GM23338 (cell line): ENCODE measurements around the gene TTBK2. TPM values are rescaled to one million over a fixed set of nuclear protein-coding genes. Genes with fewer than 3 reads are reported as not detected.

Experiments
- ATAC-seq: fragments of 200-7000 bp; cut with Tn5 transposase; 3 replicates; pipeline ENCODE4 v1.9.1; 2020
- DNase-seq: peaks from one replicate; pipeline ENCODE4 v3.0.0-alpha.2; 2015; ENCODE audit warnings: low spot score
- H2AFZ ChIP-seq: fragments of 200-600 bp; sonication (generic); 2 replicates; pipeline ENCODE4 v1.8.0; 2016; ENCODE audit warnings: antibody characterized with exemption, mild to moderate bottlenecking, moderate library complexity
- H3F3A ChIP-seq: fragments of 200-600 bp; sonication (generic); replicated peaks from 2 replicates; pipeline ENCODE4 v1.8.0; 2017; ENCODE audit warnings: antibody characterized with exemption, mixed run types, low read depth
- H3K27ac ChIP-seq: fragments of 200-600 bp; sonication (generic); 2 replicates; pipeline ENCODE4 v1.6.1; 2016; ENCODE audit warnings: low read depth
- H3K27me3 ChIP-seq: fragments of 200-600 bp; sonication (generic); 2 replicates; pipeline ENCODE4 v1.8.0; 2016; ENCODE audit warnings: mild to moderate bottlenecking, mixed run types, moderate library complexity; ENCODE audit not compliant: insufficient read depth
- H3K36me3 ChIP-seq: fragments of 200-600 bp; sonication (generic); 2 replicates; pipeline ENCODE4 v1.8.0; 2016; ENCODE audit warnings: mild to moderate bottlenecking; ENCODE audit not compliant: insufficient read depth
- H3K4me1 ChIP-seq: fragments of 200-600 bp; sonication (generic); 2 replicates; pipeline ENCODE4 v1.8.0; 2016; ENCODE audit warnings: mild to moderate bottlenecking, moderate library complexity; ENCODE audit not compliant: insufficient read depth
- H3K4me2 ChIP-seq: fragments of 200-600 bp; sonication (generic); 2 replicates; pipeline ENCODE4 v1.7.1; 2017; ENCODE audit warnings: mixed run types
- H3K4me3 ChIP-seq: fragments of 200-600 bp; sonication (generic); 2 replicates; pipeline ENCODE4 v1.6.1; 2016; ENCODE audit warnings: mixed run types
- H3K79me2 ChIP-seq: fragments of 200-600 bp; sonication (generic); replicated peaks from 2 replicates; pipeline ENCODE4 v1.8.0; 2017; ENCODE audit warnings: mild to moderate bottlenecking; ENCODE audit not compliant: insufficient read depth
- H3K9me2 ChIP-seq: fragments of 200-600 bp; sonication (generic); 2 replicates; pipeline ENCODE4 v1.8.0; 2017; ENCODE audit not compliant: insufficient read depth
- H4K20me1 ChIP-seq: fragments of 200-600 bp; sonication (generic); replicated peaks from 2 replicates; pipeline ENCODE4 v1.8.0; 2017; ENCODE audit warnings: mild to moderate bottlenecking; ENCODE audit not compliant: insufficient read depth
- H3K27ac Mint-ChIP-seq: 2 replicates; pipeline ENCODE4 v1.8.0; 2020; ENCODE audit warnings: inconsistent platforms, mild to moderate bottlenecking, moderate library complexity, mixed read lengths
- H3K27me3 Mint-ChIP-seq: 3 replicates; pipeline ENCODE4 v1.8.0; 2022; ENCODE audit warnings: low read depth, mild to moderate bottlenecking, moderate library complexity, mixed read lengths, inconsistent platforms; ENCODE audit not compliant: insufficient read depth, poor library complexity
- H3K36me3 Mint-ChIP-seq: 3 replicates; pipeline ENCODE4 v1.8.0; 2021; ENCODE audit warnings: low read depth, mild to moderate bottlenecking, inconsistent platforms, moderate library complexity, mixed read lengths
- H3K4me1 Mint-ChIP-seq: 3 replicates; pipeline ENCODE4 v1.8.0; 2020; ENCODE audit warnings: mild to moderate bottlenecking, inconsistent platforms, mixed read lengths
- H3K4me3 Mint-ChIP-seq: 3 replicates; pipeline ENCODE4 v1.8.0; 2021; ENCODE audit warnings: moderate library complexity, mild to moderate bottlenecking, inconsistent platforms, mixed read lengths
- H3K9me3 Mint-ChIP-seq: 3 replicates; pipeline ENCODE4 v1.8.0; 2020; ENCODE audit warnings: moderate library complexity, mild to moderate bottlenecking, inconsistent platforms, mixed read lengths
- EZH2 ChIP-seq: fragments of 200-600 bp; sonication (generic); IDR thresholded peaks from one replicate; pipeline ENCODE4 v1.8.0; 2017; ENCODE audit warnings: antibody characterized with exemption, mild to moderate bottlenecking, low read depth; ENCODE audit not compliant: unreplicated experiment
- EZH2phosphoT487 ChIP-seq: fragments of 200-600 bp; sonication (generic); IDR thresholded peaks from one replicate; pipeline ENCODE4 v1.8.1; 2018; ENCODE audit warnings: antibody characterized with exemption; ENCODE audit not compliant: unreplicated experiment
- JUNB ChIP-seq: IDR thresholded peaks from one replicate; pipeline ENCODE4 v1.6.1; 2016; ENCODE audit warnings: antibody characterized with exemption; ENCODE audit not compliant: unreplicated experiment
- POLR2AphosphoS5 ChIP-seq: IDR thresholded peaks from 2 replicates; pipeline ENCODE4 v1.6.1; 2016; ENCODE audit warnings: antibody characterized with exemption, low read depth
- polyA plus RNA-seq: library from polyadenylated mRNA; unstranded; fragments of >200 nt; fragmentation: Nextera tagmentation; extraction: Ambion mirVana; gene quantifications from 2 replicates; pipeline ENCODE4 v1.2.1, GENCODE V29; 2016
- total RNA-seq: library from RNA; depleted of rRNA; stranded (reverse); fragments of >200 nt; shearing (Covaris generic); gene quantifications from 2 replicates; pipeline ENCODE4 v1.2.3, GENCODE V29; 2014
- TF ChIP-seq, protein P1 (sequence below): IDR thresholded peaks from one replicate; pipeline ENCODE4 v1.6.1; 2018; ENCODE audit warnings: antibody characterized with exemption; ENCODE audit not compliant: unreplicated experiment
- TF ChIP-seq, protein P2 (sequence below), 2 experiments: fragments of 200-600 bp in 1 of 2; sonication (generic) in 1 of 2; conservative IDR thresholded peaks; 2 replicates each; pipeline versions ENCODE4 v1.5.1 to v1.6.1; 2016 to 2017; ENCODE audit warnings: antibody characterized with exemption in 2 of 2, low read depth in 2 of 2, mild to moderate bottlenecking in 2 of 2, moderate library complexity in 1 of 2
- TF ChIP-seq, protein P3 (sequence below): IDR thresholded peaks from 2 replicates; pipeline ENCODE4 v1.6.1; 2016; ENCODE audit warnings: antibody characterized with exemption
- TF ChIP-seq, protein P4 (sequence below): fragments of 250-450 bp; sonication (Bioruptor Pico); IDR thresholded peaks from 2 replicates; pipeline ENCODE4 v1.5.0; 2020; ENCODE audit warnings: mild to moderate bottlenecking, moderate library complexity

Gene TTBK2
- total and polyA plus RNA-seq, 2 experiments from 2014 or later = 5.8 to 15.9 TPM

DNA sequence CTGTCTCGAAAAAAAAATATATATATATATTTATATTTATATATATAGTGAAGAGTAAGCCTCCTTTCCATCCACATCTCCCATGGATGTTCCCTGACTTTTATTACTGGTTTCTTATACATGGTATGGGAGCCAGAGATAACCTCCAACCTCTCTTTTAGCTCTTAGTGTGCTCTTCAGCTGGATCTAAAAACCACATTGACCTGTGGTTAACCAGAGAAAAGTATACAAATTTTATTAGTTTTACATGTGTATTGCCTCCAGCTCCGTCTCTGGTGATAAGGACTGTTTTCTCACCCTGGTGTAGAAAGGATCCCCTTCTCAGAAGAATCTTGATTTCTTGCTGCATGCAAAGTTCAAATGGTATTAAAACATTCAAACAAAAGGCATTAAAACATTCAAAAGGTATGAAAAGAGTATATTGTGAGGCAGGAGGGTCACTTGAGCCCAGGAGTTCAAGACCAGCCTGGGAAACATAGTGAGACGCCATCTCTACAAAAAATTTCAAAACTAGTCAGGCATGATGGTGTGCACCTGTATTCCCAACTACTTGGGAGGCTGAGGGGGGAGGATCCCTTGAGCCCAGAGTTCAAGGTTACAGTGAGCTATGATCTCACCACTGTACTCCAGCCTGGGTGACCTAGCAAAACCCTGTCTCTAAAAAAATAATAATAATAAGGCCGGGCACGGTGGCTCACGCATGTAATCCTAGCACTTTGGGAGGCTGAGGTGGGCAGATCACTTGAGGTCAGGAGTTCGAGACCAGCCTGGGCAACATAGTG, 13.5 kb upstream of the TTBK2 start (continued):
- TF ChIP-seq, protein P1, sequence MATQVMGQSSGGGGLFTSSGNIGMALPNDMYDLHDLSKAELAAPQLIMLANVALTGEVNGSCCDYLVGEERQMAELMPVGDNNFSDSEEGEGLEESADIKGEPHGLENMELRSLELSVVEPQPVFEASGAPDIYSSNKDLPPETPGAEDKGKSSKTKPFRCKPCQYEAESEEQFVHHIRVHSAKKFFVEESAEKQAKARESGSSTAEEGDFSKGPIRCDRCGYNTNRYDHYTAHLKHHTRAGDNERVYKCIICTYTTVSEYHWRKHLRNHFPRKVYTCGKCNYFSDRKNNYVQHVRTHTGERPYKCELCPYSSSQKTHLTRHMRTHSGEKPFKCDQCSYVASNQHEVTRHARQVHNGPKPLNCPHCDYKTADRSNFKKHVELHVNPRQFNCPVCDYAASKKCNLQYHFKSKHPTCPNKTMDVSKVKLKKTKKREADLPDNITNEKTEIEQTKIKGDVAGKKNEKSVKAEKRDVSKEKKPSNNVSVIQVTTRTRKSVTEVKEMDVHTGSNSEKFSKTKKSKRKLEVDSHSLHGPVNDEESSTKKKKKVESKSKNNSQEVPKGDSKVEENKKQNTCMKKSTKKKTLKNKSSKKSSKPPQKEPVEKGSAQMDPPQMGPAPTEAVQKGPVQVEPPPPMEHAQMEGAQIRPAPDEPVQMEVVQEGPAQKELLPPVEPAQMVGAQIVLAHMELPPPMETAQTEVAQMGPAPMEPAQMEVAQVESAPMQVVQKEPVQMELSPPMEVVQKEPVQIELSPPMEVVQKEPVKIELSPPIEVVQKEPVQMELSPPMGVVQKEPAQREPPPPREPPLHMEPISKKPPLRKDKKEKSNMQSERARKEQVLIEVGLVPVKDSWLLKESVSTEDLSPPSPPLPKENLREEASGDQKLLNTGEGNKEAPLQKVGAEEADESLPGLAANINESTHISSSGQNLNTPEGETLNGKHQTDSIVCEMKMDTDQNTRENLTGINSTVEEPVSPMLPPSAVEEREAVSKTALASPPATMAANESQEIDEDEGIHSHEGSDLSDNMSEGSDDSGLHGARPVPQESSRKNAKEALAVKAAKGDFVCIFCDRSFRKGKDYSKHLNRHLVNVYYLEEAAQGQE = no peak
- TF ChIP-seq EZH2phosphoT487 = no peak
- TF ChIP-seq, protein P2, sequence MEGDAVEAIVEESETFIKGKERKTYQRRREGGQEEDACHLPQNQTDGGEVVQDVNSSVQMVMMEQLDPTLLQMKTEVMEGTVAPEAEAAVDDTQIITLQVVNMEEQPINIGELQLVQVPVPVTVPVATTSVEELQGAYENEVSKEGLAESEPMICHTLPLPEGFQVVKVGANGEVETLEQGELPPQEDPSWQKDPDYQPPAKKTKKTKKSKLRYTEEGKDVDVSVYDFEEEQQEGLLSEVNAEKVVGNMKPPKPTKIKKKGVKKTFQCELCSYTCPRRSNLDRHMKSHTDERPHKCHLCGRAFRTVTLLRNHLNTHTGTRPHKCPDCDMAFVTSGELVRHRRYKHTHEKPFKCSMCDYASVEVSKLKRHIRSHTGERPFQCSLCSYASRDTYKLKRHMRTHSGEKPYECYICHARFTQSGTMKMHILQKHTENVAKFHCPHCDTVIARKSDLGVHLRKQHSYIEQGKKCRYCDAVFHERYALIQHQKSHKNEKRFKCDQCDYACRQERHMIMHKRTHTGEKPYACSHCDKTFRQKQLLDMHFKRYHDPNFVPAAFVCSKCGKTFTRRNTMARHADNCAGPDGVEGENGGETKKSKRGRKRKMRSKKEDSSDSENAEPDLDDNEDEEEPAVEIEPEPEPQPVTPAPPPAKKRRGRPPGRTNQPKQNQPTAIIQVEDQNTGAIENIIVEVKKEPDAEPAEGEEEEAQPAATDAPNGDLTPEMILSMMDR (conservative IDR thresholded peaks at IDR 0.05; ENCODE audit: low read depth in 2 of 2) = no peak
- TF ChIP-seq, protein P3, sequence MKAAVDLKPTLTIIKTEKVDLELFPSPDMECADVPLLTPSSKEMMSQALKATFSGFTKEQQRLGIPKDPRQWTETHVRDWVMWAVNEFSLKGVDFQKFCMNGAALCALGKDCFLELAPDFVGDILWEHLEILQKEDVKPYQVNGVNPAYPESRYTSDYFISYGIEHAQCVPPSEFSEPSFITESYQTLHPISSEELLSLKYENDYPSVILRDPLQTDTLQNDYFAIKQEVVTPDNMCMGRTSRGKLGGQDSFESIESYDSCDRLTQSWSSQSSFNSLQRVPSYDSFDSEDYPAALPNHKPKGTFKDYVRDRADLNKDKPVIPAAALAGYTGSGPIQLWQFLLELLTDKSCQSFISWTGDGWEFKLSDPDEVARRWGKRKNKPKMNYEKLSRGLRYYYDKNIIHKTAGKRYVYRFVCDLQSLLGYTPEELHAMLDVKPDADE = no peak

DNA sequence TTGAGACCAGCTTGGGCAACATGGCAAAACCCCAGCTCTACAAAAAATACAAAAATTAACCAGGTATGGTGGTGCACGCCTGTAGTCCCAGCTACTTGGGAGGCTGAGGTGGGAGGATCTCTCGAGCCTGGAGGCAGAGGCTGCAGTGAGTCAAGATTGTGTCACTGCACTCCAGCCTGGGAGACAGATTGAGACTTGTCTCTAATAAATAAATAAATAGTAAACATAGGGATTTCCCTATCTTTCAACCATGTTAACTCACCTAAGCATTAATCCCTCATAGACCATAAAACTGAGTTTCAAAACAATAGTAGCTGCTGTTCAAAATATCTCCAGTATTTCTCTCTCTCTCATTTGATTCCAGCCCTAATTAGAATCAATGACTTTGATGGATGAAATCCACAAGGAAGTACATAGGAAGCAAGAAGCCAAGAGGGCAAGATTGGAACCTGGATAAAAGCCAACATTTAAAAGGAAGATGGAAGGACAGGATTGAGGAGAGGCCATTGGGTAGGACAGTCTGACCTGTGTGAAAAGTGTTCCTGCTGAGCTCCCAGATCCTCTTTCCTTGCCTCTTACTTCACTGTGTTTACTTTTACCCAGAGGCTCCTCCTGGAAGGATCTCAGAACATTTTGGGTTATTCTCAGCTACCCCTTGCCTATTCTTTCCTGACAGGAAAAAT, 12.4 kb upstream of the TTBK2 start:
- H4K20me1 ChIP-seq = no peaks in the 10 kb centered on the region
- DNase-seq = no peak
- H3K79me2 ChIP-seq = no peaks in the 10 kb centered on the region
- H3K9me2 ChIP-seq = no peaks in the 10 kb centered on the region
- 0 out of 2 replicates have a peak overlapping the region, but pooled peaks have one; percentile 29 for H2AFZ ChIP-seq
- no peaks in the 10 kb centered on the region for H3K36me3 ChIP-seq
- H3K4me2 ChIP-seq = no peak overlapping the region
- no peak for ATAC-seq
- H3K4me3 Mint-ChIP-seq = no peak overlapping the region
- no peaks in the 10 kb centered on the region for H3K9me3 Mint-ChIP-seq
- no peak overlapping the region for H3K27ac Mint-ChIP-seq
- H3K4me3 ChIP-seq = no peak overlapping the region
- H3K27me3 ChIP-seq = no peaks in the 10 kb centered on the region
- H3K4me1 ChIP-seq = no peaks in the 10 kb centered on the region
- H3K27ac ChIP-seq = no peak overlapping the region
- H3K4me1 Mint-ChIP-seq = no peaks in the 10 kb centered on the region
- H3K36me3 Mint-ChIP-seq = no peaks in the 10 kb centered on the region
- H3K27me3 Mint-ChIP-seq = peaks cover 1% of the 10 kb centered on the region
- H3F3A ChIP-seq = no peaks in the 10 kb centered on the region
- TF ChIP-seq JUNB (no peak), EZH2phosphoT487 (no peak), EZH2 (no peak), POLR2AphosphoS5 (no peak)
- TF ChIP-seq, protein P4, sequence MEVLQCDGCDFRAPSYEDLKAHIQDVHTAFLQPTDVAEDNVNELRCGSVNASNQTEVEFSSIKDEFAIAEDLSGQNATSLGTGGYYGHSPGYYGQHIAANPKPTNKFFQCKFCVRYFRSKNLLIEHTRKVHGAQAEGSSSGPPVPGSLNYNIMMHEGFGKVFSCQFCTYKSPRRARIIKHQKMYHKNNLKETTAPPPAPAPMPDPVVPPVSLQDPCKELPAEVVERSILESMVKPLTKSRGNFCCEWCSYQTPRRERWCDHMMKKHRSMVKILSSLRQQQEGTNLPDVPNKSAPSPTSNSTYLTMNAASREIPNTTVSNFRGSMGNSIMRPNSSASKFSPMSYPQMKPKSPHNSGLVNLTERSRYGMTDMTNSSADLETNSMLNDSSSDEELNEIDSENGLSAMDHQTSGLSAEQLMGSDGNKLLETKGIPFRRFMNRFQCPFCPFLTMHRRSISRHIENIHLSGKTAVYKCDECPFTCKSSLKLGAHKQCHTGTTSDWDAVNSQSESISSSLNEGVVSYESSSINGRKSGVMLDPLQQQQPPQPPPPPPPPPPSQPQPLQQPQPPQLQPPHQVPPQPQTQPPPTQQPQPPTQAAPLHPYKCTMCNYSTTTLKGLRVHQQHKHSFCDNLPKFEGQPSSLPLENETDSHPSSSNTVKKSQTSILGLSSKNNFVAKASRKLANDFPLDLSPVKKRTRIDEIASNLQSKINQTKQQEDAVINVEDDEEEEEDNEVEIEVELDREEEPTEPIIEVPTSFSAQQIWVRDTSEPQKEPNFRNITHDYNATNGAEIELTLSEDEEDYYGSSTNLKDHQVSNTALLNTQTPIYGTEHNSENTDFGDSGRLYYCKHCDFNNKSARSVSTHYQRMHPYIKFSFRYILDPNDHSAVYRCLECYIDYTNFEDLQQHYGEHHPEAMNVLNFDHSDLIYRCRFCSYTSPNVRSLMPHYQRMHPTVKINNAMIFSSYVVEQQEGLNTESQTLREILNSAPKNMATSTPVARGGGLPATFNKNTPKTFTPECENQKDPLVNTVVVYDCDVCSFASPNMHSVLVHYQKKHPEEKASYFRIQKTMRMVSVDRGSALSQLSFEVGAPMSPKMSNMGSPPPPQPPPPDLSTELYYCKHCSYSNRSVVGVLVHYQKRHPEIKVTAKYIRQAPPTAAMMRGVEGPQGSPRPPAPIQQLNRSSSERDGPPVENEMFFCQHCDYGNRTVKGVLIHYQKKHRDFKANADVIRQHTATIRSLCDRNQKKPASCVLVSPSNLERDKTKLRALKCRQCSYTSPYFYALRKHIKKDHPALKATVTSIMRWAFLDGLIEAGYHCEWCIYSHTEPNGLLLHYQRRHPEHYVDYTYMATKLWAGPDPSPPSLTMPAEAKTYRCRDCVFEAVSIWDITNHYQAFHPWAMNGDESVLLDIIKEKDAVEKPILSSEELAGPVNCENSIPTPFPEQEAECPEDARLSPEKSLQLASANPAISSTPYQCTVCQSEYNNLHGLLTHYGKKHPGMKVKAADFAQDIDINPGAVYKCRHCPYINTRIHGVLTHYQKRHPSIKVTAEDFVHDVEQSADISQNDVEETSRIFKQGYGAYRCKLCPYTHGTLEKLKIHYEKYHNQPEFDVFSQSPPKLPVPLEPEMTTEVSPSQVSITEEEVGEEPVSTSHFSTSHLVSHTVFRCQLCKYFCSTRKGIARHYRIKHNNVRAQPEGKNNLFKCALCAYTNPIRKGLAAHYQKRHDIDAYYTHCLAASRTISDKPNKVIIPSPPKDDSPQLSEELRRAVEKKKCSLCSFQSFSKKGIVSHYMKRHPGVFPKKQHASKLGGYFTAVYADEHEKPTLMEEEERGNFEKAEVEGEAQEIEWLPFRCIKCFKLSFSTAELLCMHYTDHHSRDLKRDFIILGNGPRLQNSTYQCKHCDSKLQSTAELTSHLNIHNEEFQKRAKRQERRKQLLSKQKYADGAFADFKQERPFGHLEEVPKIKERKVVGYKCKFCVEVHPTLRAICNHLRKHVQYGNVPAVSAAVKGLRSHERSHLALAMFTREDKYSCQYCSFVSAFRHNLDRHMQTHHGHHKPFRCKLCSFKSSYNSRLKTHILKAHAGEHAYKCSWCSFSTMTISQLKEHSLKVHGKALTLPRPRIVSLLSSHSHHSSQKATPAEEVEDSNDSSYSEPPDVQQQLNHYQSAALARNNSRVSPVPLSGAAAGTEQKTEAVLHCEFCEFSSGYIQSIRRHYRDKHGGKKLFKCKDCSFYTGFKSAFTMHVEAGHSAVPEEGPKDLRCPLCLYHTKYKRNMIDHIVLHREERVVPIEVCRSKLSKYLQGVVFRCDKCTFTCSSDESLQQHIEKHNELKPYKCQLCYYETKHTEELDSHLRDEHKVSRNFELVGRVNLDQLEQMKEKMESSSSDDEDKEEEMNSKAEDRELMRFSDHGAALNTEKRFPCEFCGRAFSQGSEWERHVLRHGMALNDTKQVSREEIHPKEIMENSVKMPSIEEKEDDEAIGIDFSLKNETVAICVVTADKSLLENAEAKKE (CRISPR knock-in tag) = no peak
- TF ChIP-seq, protein P3 = no peak
